IMR-90 (cell line): ENCODE results near the gene CPEB3. TPM values are rescaled to one million over a fixed set of nuclear protein-coding genes. Genes with fewer than 3 reads are reported as not detected.

Experiments
- ATAC-seq: fragments of 200-7000 bp; cut with Tn5 transposase; 2 replicates; pipeline ENCODE4 v1.9.1; 2020; ENCODE audit warnings: low read depth, mild to moderate bottlenecking, moderate library complexity
- BruUV-seq: library from RNA; stranded (reverse); fragments of 400-500 nt; replicated peaks from 2 replicates; lab custom pipeline; 2021; lab: Mats Ljungman, UMichigan
- CTCF ChIA-PET: fragments of 300-600 bp; formaldehyde crosslinking; extraction: SDS; loops from one replicate; lab custom pipeline; 2021; ENCODE audit warnings: antibody characterized with exemption; lab: Yijun Ruan, JAX
- POLR2A ChIA-PET: fragments of 300-600 bp; sonication (Branson Sonifier 250); formaldehyde crosslinking; loops from one replicate; lab custom pipeline; 2022; ENCODE audit warnings: antibody characterized with exemption; ENCODE audit not compliant: unreplicated experiment; lab: Charles Lee
- DNase-seq: peaks from one replicate; pipeline ENCODE4 v3.0.0; 2013
- H2AFZ ChIP-seq: replicated peaks from 2 replicates; pipeline ENCODE3; 2013; ENCODE audit warnings: low read length, mild to moderate bottlenecking; ENCODE audit not compliant: poor library complexity
- H2AK5ac ChIP-seq: 2 replicates; pipeline ENCODE4 v1.6.1; 2013; ENCODE audit warnings: low read depth, low read length, inconsistent platforms
- H2AK9ac ChIP-seq: replicated peaks from 2 replicates; pipeline ENCODE3; 2013; ENCODE audit warnings: mild to moderate bottlenecking, low read depth, low read length, moderate library complexity; ENCODE audit not compliant: poor library complexity
- H2BK120ac ChIP-seq: 2 replicates; pipeline ENCODE4 v1.6.1; 2013; ENCODE audit warnings: low read depth, low read length, inconsistent platforms
- H2BK15ac ChIP-seq: 3 replicates; pipeline ENCODE4 v1.6.1; 2013; ENCODE audit warnings: low read depth, low read length, inconsistent platforms
- H2BK20ac ChIP-seq: 2 replicates; pipeline ENCODE4 v1.6.1; 2013; ENCODE audit warnings: low read depth, mild to moderate bottlenecking, inconsistent platforms, low read length, moderate library complexity
- H2BK5ac ChIP-seq: 2 replicates; pipeline ENCODE4 v1.6.1; 2013; ENCODE audit warnings: mild to moderate bottlenecking, low read depth, low read length, inconsistent platforms; ENCODE audit not compliant: poor library complexity, severe bottlenecking
- H3K14ac ChIP-seq: replicated peaks from 2 replicates; pipeline ENCODE4 v1.6.1; 2013; ENCODE audit warnings: low read depth, low read length, inconsistent platforms
- H3K18ac ChIP-seq: 2 replicates; pipeline ENCODE4 v1.6.1; 2013; ENCODE audit warnings: low read depth, low read length, control low read depth
- H3K23ac ChIP-seq: 2 replicates; pipeline ENCODE4 v1.6.1; 2013; ENCODE audit warnings: low read depth, low read length, inconsistent platforms
- H3K27ac ChIP-seq: 2 replicates; pipeline ENCODE4 v1.5.1; 2013; ENCODE audit warnings: mild to moderate bottlenecking, control low read depth, low read length; ENCODE audit not compliant: insufficient read depth
- H3K27me3 ChIP-seq: 2 replicates; pipeline ENCODE4 v1.6.1; 2013; ENCODE audit warnings: low read length; ENCODE audit not compliant: control insufficient read depth, insufficient read depth
- H3K36me3 ChIP-seq: 2 replicates; pipeline ENCODE4 v1.6.1; 2013; ENCODE audit warnings: low read length, mixed read lengths; ENCODE audit not compliant: control insufficient read depth, insufficient read depth
- H3K4ac ChIP-seq: 2 replicates; pipeline ENCODE4 v1.6.1; 2013; ENCODE audit warnings: low read depth, low read length, inconsistent platforms
- H3K4me1 ChIP-seq: 2 replicates; pipeline ENCODE4 v1.6.1; 2013; ENCODE audit warnings: low read length, mixed read lengths; ENCODE audit not compliant: control insufficient read depth, insufficient read depth
- H3K4me2 ChIP-seq: 2 replicates; pipeline ENCODE4 v1.6.1; 2013; ENCODE audit warnings: low read depth, mild to moderate bottlenecking, control low read depth, low read length, moderate library complexity
- H3K4me3 ChIP-seq: 2 replicates; pipeline ENCODE4 v1.5.1; 2013; ENCODE audit warnings: low read depth, mild to moderate bottlenecking, control low read depth, low read length, moderate library complexity; ENCODE audit not compliant: insufficient read depth
- H3K56ac ChIP-seq: 2 replicates; pipeline ENCODE4 v1.6.1; 2013; ENCODE audit warnings: low read length, inconsistent platforms; ENCODE audit not compliant: insufficient read depth; ENCODE audit errors: extremely low read depth
- H3K79me1 ChIP-seq, 2 experiments: 2 replicates each; pipeline ENCODE4 v1.6.1; 2013; ENCODE audit warnings: low read length in 2 of 2, inconsistent platforms in 1 of 2, low read depth in 1 of 2
- H3K9ac ChIP-seq: 2 replicates; pipeline ENCODE4 v1.6.1; 2013; ENCODE audit warnings: low read depth, low read length, control low read depth
- H3K9me1 ChIP-seq: 2 replicates; pipeline ENCODE4 v1.6.1; 2013; ENCODE audit warnings: low read length, inconsistent platforms; ENCODE audit not compliant: insufficient read depth
- H3K9me3 ChIP-seq: 2 replicates; pipeline ENCODE4 v1.6.1; 2013; ENCODE audit warnings: low read length; ENCODE audit not compliant: control insufficient read depth, insufficient read depth
- H4K20me1 ChIP-seq: 2 replicates; pipeline ENCODE4 v1.6.1; 2013; ENCODE audit warnings: low read length, inconsistent platforms; ENCODE audit not compliant: insufficient read depth
- H4K5ac ChIP-seq: 2 replicates; pipeline ENCODE4 v1.6.1; 2013; ENCODE audit warnings: mild to moderate bottlenecking, low read depth, low read length, control low read depth
- H4K8ac ChIP-seq, 2 experiments: 2 replicates each; pipeline ENCODE4 v1.6.1; 2013; ENCODE audit warnings: low read depth in 2 of 2, low read length in 2 of 2, control low read depth in 1 of 2, inconsistent platforms in 1 of 2
- H4K91ac ChIP-seq: 2 replicates; pipeline ENCODE4 v1.6.1; 2013; ENCODE audit warnings: low read depth, low read length, inconsistent platforms; ENCODE audit not compliant: insufficient read depth
- BHLHE40 ChIP-seq: fragments of 150-350 bp; IDR thresholded peaks from 2 replicates; pipeline ENCODE4 v1.6.1; 2016; ENCODE audit warnings: mild to moderate bottlenecking, low read depth, low read length
- CEBPB ChIP-seq: IDR thresholded peaks from 2 replicates; pipeline ENCODE4 v1.6.1; 2012; ENCODE audit warnings: low read depth, low read length, improper control_type of control experiment
- FOS ChIP-seq: fragments of 150-350 bp; IDR thresholded peaks from 2 replicates; pipeline ENCODE4 v1.6.1; 2016; ENCODE audit warnings: low read depth, low read length
- MXI1 ChIP-seq: IDR thresholded peaks from 2 replicates; pipeline ENCODE4 v1.6.1; 2012; ENCODE audit warnings: low read depth, mild to moderate bottlenecking, low read length, moderate library complexity, borderline replicate concordance
- RFX5 ChIP-seq: IDR thresholded peaks from 2 replicates; pipeline ENCODE4 v1.8.0; 2012; ENCODE audit warnings: low read depth, mild to moderate bottlenecking, low read length, moderate library complexity
- SMC3 ChIP-seq: fragments of 150-350 bp; IDR thresholded peaks from 2 replicates; pipeline ENCODE4 v1.6.1; 2016; ENCODE audit warnings: low read depth, mild to moderate bottlenecking, antibody characterized with exemption, low read length, moderate library complexity
- USF2 ChIP-seq: fragments of 150-350 bp; IDR thresholded peaks from 2 replicates; pipeline ENCODE4 v1.6.1; 2017; ENCODE audit warnings: mild to moderate bottlenecking, antibody characterized with exemption, low read length, low read depth
- WGBS, 2 experiments: methylation state at CpG; one replicate each; pipeline versions ENCODE4 v1.1.5 to v1.1.7; 2013; ENCODE audit warnings: missing lambda C conversion rate in 2 of 2; ENCODE audit not compliant: insufficient read length in 1 of 2; ENCODE audit errors: extremely low coverage in 2 of 2; 5-methylcytosine and 5-hydroxymethylcytosine counted together
- dilution Hi-C: fragments of 300-500 bp; cut with HindIII; formaldehyde crosslinking; loops from one replicate; pipeline ENCODE4 v1.14.3; 2018; ENCODE audit warnings: low sequenced_read_pairs; ENCODE audit not compliant: unreplicated experiment
- in situ Hi-C: fragments of 300-500 bp; cut with MboI; formaldehyde crosslinking; loops from 3 replicates; pipeline ENCODE4 v1.14.3; 2019; ENCODE audit warnings: low sequenced_read_pairs, inconsistent platforms, mixed read lengths
- intact Hi-C: fragments of 100-400 bp; cut with micrococcal nuclease; formaldehyde crosslinking; loops from 2 replicates; pipeline ENCODE4 v1.10.0; 2022
- polyA plus RNA-seq, 3 experiments: library from polyadenylated mRNA; depleted of rRNA; stranded (reverse); fragments of >200 nt; gene quantifications; 2 replicates each; pipeline ENCODE4 v1.2.3, GENCODE V29; 2012; ENCODE audit warnings: low replicate concordance in 1 of 3
- total RNA-seq: library from RNA; depleted of rRNA; stranded (reverse); fragments of >200 nt; gene quantifications from 2 replicates; pipeline ENCODE4 v1.2.3, GENCODE V29; 2012
- TF ChIP-seq, protein P1 (sequence below): conservative IDR thresholded peaks from 2 replicates; pipeline ENCODE4 v1.5.1; 2012; ENCODE audit warnings: mild to moderate bottlenecking, low read depth, low read length, improper control_type of control experiment
- TF ChIP-seq, protein P2 (sequence below): fragments of 150-350 bp; IDR thresholded peaks from 2 replicates; pipeline ENCODE4 v1.6.1; 2016; ENCODE audit warnings: low read depth, mild to moderate bottlenecking, low read length, moderate library complexity, borderline replicate concordance

The CPEB3 gene
- total and polyA plus RNA-seq, 2 of the 4 experiments (the other 2 are of a cell fraction): 0.18 to 0.36 TPM

DNA sequence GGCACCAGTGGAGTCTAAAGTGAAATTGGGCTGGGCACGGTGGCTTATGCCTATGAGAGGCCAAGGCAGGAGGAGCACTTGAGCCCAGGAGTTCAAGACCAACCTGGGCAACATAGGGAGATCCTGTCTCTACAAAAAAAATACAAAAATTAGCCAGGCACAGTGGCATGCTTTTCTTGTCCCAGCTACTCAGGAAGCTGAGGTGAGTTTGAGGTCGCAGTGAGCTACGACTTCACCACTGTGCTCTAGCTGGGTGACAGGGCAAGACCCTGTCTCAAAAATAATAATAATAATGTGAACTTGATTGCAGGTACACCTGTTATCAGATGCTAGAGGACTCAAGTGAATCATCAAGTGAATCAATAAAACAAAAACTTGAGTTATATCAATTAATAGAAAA is 259.3 kb downstream of the CPEB3 start:
- intact Hi-C loops (loop anchor here (5.0 kb wide), 1 partner anchor 34 kb away; no protein-coding TSS in a partner anchor), dilution Hi-C loops (no loop called here), in situ Hi-C loops (no loop called here)
- Histone ChIP-seq H3K4ac (no peak overlapping the region), H4K20me1 (no peaks in the 10 kb centered on the region), H3K79me1 (peaks cover 0 to 4% of the 10 kb centered on the region in 2 experiments; a peak in 1 of 4 replicates), H2BK15ac (no peak overlapping the region), H2AK9ac (no peak overlapping the region), H3K4me2 (no peak overlapping the region), H3K23ac (no peak overlapping the region), H3K4me1 (no peaks in the 10 kb centered on the region), H3K56ac (no peak overlapping the region), H2AK5ac (no peak overlapping the region), H2BK5ac (no peak overlapping the region), H3K18ac (no peak overlapping the region), H4K8ac (no peak overlapping the region), H2AFZ (no peak overlapping the region), H3K4me3 (no peak overlapping the region), H3K9me1 (no peaks in the 10 kb centered on the region), H3K9ac (no peak overlapping the region), H3K14ac (no peak overlapping the region), H3K36me3 (peaks cover 19% of the 10 kb centered on the region), H2BK120ac (no peak overlapping the region), H3K27ac (no peak overlapping the region), H2BK20ac (no peak overlapping the region), H3K9me3 (no peaks in the 10 kb centered on the region), H4K91ac (no peak overlapping the region), H3K27me3 (no peaks in the 10 kb centered on the region), H4K5ac (no peak overlapping the region)
- no CpG with 5 or more reads among the region's 3 CpGs for WGBS, 2 experiments
- no peak for DNase-seq
- no peak for ATAC-seq
- POLR2A ChIA-PET: no interaction called here
- TF ChIP-seq BHLHE40 (no peak), SMC3 (no peak), FOS (no peak), MXI1 (no peak), RFX5 (no peak), USF2 (no peak), CEBPB (no peak)
- TF ChIP-seq, protein P1, sequence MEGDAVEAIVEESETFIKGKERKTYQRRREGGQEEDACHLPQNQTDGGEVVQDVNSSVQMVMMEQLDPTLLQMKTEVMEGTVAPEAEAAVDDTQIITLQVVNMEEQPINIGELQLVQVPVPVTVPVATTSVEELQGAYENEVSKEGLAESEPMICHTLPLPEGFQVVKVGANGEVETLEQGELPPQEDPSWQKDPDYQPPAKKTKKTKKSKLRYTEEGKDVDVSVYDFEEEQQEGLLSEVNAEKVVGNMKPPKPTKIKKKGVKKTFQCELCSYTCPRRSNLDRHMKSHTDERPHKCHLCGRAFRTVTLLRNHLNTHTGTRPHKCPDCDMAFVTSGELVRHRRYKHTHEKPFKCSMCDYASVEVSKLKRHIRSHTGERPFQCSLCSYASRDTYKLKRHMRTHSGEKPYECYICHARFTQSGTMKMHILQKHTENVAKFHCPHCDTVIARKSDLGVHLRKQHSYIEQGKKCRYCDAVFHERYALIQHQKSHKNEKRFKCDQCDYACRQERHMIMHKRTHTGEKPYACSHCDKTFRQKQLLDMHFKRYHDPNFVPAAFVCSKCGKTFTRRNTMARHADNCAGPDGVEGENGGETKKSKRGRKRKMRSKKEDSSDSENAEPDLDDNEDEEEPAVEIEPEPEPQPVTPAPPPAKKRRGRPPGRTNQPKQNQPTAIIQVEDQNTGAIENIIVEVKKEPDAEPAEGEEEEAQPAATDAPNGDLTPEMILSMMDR: no peak
- TF ChIP-seq, protein P2, sequence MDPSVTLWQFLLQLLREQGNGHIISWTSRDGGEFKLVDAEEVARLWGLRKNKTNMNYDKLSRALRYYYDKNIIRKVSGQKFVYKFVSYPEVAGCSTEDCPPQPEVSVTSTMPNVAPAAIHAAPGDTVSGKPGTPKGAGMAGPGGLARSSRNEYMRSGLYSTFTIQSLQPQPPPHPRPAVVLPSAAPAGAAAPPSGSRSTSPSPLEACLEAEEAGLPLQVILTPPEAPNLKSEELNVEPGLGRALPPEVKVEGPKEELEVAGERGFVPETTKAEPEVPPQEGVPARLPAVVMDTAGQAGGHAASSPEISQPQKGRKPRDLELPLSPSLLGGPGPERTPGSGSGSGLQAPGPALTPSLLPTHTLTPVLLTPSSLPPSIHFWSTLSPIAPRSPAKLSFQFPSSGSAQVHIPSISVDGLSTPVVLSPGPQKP: no peak
- CTCF ChIA-PET: no interaction called here
- BruUV-seq: no TSS peak
